CD1c-positive myeloid dendritic cell (primary cell): ENCODE data around the gene ACOX1.

Source experiments
- DNase-seq: peaks from one replicate; pipeline ENCODE4 v3.0.0-alpha.2; 2016; ENCODE audit errors: extremely low spot score

The ACOX1 gene

DNA sequence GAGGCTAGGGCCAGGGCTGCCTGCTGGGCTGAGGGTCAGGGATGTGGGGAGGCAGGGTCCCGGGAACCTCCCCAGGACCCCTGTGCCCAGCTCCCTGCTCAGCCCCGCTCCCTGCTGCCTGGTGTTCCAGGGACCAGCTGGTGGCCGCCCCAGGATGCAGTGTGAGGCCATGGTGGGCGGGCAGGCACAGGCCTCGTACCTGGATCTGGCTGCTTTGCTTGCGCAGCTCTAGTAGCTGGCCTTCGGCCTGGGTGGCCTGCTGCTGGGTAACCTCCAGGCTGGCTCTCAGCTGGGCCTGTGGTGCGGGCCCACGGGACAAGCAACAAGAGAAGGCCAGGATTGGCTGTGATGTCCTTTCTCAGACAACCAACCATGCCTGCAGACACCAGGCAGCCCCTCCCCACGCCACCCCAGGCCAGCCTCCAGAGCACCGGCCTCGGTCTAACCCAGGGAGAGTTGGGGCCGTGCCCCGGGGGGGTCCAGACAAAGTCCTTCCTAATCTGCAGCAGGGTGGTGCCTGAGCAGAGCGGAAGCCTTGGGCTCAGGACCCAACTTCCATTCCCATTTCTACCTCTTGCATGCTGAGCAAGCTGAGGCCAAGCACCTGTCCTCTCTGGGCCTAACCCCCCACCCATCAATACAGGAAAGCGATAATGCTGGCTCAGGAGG is 86.3 kb downstream of the ACOX1 start:
- no peak for DNase-seq

DNA sequence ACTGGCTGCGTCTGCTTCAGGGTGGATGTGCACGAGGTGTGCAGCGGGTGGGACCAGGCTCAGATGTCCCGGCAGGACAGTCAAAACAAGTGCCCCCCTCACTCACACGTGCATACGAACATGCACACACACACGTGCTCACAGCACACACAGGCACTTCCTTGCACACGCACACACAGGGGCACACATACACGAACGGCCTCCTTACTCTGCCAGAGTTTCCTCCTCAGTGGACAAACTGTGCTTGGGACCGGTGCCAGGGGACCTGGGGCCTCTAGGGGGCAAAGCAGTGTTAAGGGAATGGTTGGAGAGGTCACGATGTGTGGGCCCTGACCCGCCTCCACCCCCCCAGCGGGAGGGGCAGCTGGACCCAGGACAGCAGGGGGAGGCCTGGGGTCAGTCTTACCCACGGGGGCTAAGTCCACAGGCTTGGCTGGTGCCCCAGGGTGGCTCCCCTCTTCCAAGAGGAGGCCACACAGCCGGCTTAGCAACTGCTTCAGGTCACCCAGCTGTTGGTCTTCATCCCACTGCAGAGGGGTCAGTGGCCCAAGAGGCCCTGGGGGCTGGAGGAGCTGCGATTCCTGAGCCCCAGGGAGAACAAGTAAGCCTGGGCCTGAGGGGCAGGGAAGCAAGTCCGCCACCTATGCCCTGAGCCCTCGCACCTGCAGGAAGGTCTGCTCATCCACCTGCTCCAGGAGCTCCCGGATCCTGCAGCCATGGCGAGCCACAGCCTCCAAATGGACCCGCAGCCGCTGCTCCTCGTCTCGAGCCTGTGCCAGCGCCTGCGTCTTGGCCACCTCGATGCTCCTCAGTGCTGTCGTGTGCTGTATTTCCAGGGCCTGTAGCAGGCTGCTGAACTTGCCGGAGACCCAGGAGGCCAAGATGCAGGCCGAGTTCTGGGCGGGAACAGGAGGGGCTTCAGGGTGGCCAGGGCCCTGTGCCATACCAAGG is 87.1 kb downstream of the ACOX1 start:
- no peak for DNase-seq
